ENCODE results near the gene UBE2E2. TPM values are rescaled to one million over a fixed set of nuclear protein-coding genes. Genes with fewer than 3 reads are reported as not detected.

The UBE2E2 gene
- total and polyA plus RNA-seq, 2 donors (not counting 1 experiment from before 2014, with no cell fraction given): 16.0 to 45.0 TPM

DNA sequence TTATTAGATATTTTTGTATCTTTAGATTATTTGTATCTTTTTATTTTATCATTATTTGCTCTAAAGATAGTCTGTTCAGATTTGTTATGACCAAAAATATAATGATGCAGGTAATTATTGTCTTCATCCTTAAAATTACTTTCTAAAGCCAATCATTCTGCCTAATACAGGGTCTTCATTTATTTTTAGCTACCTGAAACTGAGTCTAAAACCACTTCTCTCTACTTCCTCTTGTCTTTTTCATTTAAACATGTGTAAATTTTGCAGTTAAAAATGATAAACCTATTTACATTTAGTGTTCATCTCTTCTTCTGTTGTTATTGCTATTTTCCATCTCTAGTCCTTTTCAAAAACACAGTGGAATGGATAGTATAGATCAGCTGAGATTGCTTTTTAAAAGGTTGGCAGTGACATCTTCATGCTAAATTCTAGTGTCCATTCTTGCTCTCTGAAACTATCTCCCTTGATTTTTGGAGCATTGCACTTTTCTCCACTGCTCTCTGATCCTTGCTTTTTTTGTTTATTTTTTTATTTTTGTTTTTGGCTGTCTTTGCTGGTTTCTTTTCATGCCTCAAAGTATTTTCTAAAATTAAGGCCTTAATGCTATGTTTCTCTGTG, 91.8 kb downstream of the UBE2E2 start:
- H3K9ac ChIP-seq (ENCODE audit: low read length): peak overlapping the region; percentile 39
- ChIA-PET POLR2A (no interaction called here), CTCF (no interaction called here)
- H3K27ac ChIP-seq (ENCODE audit: low read length in 2 of 2): no peak overlapping the region
- DNase-seq (no peak), ATAC-seq (ENCODE audit: low read depth) (no peak)
- TF ChIP-seq, protein P1, sequence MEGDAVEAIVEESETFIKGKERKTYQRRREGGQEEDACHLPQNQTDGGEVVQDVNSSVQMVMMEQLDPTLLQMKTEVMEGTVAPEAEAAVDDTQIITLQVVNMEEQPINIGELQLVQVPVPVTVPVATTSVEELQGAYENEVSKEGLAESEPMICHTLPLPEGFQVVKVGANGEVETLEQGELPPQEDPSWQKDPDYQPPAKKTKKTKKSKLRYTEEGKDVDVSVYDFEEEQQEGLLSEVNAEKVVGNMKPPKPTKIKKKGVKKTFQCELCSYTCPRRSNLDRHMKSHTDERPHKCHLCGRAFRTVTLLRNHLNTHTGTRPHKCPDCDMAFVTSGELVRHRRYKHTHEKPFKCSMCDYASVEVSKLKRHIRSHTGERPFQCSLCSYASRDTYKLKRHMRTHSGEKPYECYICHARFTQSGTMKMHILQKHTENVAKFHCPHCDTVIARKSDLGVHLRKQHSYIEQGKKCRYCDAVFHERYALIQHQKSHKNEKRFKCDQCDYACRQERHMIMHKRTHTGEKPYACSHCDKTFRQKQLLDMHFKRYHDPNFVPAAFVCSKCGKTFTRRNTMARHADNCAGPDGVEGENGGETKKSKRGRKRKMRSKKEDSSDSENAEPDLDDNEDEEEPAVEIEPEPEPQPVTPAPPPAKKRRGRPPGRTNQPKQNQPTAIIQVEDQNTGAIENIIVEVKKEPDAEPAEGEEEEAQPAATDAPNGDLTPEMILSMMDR (IDR thresholded peaks at IDR 0.05): no peak
- no peak for TF ChIP-seq EZH2 (IDR thresholded peaks at IDR 0.05; ENCODE audit: borderline replicate concordance, insufficient read depth, low read depth, low read length, poor library complexity, severe bottlenecking)
- Mint-ChIP-seq H3K4me1 (peaks cover 20% of the 10 kb centered on the region), H3K4me3 (peak overlapping the region; percentile 42), H3K27me3 (no peaks in the 10 kb centered on the region), H3K27ac (no peak overlapping the region), H3K9me3 (ENCODE audit: insufficient read depth) (no peaks in the 10 kb centered on the region)
- intact Hi-C loops (cut with micrococcal nuclease): no loop called here
- peaks cover 5% of the 10 kb centered on the region for H4K20me1 ChIP-seq (ENCODE audit: control insufficient read depth, insufficient read depth, low read length, poor library complexity, severe bottlenecking)
- no peaks in the 10 kb centered on the region for H3K27me3 ChIP-seq (replicated peaks in 1 of 4; ENCODE audit: control extremely low read depth in 1 of 4, control insufficient read depth in 3 of 4, insufficient read depth in 4 of 4, low read length in 3 of 4)
- H3K36me3 ChIP-seq (replicated peaks in 1 of 2; ENCODE audit: control extremely low read depth in 1 of 2, control insufficient read depth in 1 of 2, extremely low read depth in 1 of 2, insufficient read depth in 2 of 2, low read length in 1 of 2): no peaks in the 10 kb centered on the region
- H3K79me2 ChIP-seq (ENCODE audit: control insufficient read depth, insufficient read depth, low read length): peaks cover 57% of the 10 kb centered on the region
- peaks cover 10 to 12% of the 10 kb centered on the region in 2 donors for H3K4me1 ChIP-seq (ENCODE audit: control insufficient read depth in 2 of 2, insufficient read depth in 2 of 2, low read length in 2 of 2)
- peak overlapping the region in 1 of 5 experiments; percentile 47 for H3K4me3 ChIP-seq (ENCODE audit: control extremely low read depth in 1 of 5, extremely low read depth in 1 of 5, insufficient read depth in 1 of 5, low read depth in 2 of 5, low read length in 4 of 5)
- H2AFZ ChIP-seq (ENCODE audit: insufficient read depth, low read depth, low read length, poor library complexity, severe bottlenecking): no peak overlapping the region
- no peaks in the 10 kb centered on the region for H3K9me3 ChIP-seq (ENCODE audit: control extremely low read depth in 1 of 3, control insufficient read depth in 2 of 3, insufficient read depth in 1 of 3, low read length in 2 of 3)
- H3K4me2 ChIP-seq (replicated peaks; ENCODE audit: low read depth, low read length, poor library complexity, severe bottlenecking): peak overlapping the region; percentile 64

- WGBS (ENCODE audit: insufficient coverage): 98% methylated on average over 4 of the region's 5 CpGs
- CTCF ChIA-PET: no interaction called here
- H3K9me3 Mint-ChIP-seq (ENCODE audit: insufficient read depth): no peaks in the 10 kb centered on the region
- no peaks in the 10 kb centered on the region for H3K36me3 ChIP-seq (replicated peaks in 1 of 2; ENCODE audit: control extremely low read depth in 1 of 2, control insufficient read depth in 1 of 2, extremely low read depth in 1 of 2, insufficient read depth in 2 of 2, low read length in 1 of 2)
- H3K4me3 ChIP-seq (ENCODE audit: control extremely low read depth in 1 of 5, extremely low read depth in 1 of 5, insufficient read depth in 1 of 5, low read depth in 2 of 5, low read length in 4 of 5): no peak overlapping the region
- POLR2A ChIA-PET: no interaction called here
- intact Hi-C loops (cut with micrococcal nuclease): no loop called here
- H2AFZ ChIP-seq (ENCODE audit: insufficient read depth, low read depth, low read length, poor library complexity, severe bottlenecking): no peak overlapping the region
- peaks cover 28% of the 10 kb centered on the region for H4K20me1 ChIP-seq (ENCODE audit: control insufficient read depth, insufficient read depth, low read length, poor library complexity, severe bottlenecking)
- no peak overlapping the region for H3K4me3 Mint-ChIP-seq
- no peak overlapping the region for H3K27ac Mint-ChIP-seq
- H3K9me3 ChIP-seq (ENCODE audit: control extremely low read depth in 1 of 3, control insufficient read depth in 2 of 3, insufficient read depth in 1 of 3, low read length in 2 of 3): no peaks in the 10 kb centered on the region
- H3K4me1 Mint-ChIP-seq: peaks cover 33% of the 10 kb centered on the region
- no peak overlapping the region for H3K9ac ChIP-seq (ENCODE audit: low read length)
- no peak overlapping the region for H3K4me2 ChIP-seq (replicated peaks; ENCODE audit: low read depth, low read length, poor library complexity, severe bottlenecking)
- DNase-seq: no peak
- no peaks in the 10 kb centered on the region for H3K27me3 Mint-ChIP-seq
- no peak overlapping the region for H3K27ac ChIP-seq (ENCODE audit: low read length in 2 of 2)
- ATAC-seq (ENCODE audit: low read depth): no peak
- H3K79me2 ChIP-seq (ENCODE audit: control insufficient read depth, insufficient read depth, low read length): peaks cover 43% of the 10 kb centered on the region
- no peaks in the 10 kb centered on the region for H3K27me3 ChIP-seq (replicated peaks in 1 of 4; ENCODE audit: control extremely low read depth in 1 of 4, control insufficient read depth in 3 of 4, insufficient read depth in 4 of 4, low read length in 3 of 4)
- H3K4me1 ChIP-seq (ENCODE audit: control insufficient read depth in 2 of 2, insufficient read depth in 2 of 2, low read length in 2 of 2): peaks cover 0 to 2% of the 10 kb centered on the region in 2 donors
- no peak for TF ChIP-seq EZH2 (IDR thresholded peaks at IDR 0.05; ENCODE audit: borderline replicate concordance, insufficient read depth, low read depth, low read length, poor library complexity, severe bottlenecking)
- TF ChIP-seq, protein P1 (IDR thresholded peaks at IDR 0.05): no peak
Observed at GRCh38 chr3:23301819-23302218, 98.7 kb downstream of the UBE2E2 start.

Data from B cell (primary cell).